ENCODE data around the gene EDEM1.

The EDEM1 gene

GRCh38 chr3:5219216-5219615, 31.7 kb downstream of the EDEM1 start:
- no peaks in the 10 kb centered on the region for H3K9me2 ChIP-seq (replicated peaks; ENCODE audit: low read depth, low read length)
- H3K9ac ChIP-seq (ENCODE audit: low read depth, low read length, poor library complexity, severe bottlenecking): no peak overlapping the region
- no peaks in the 10 kb centered on the region for H4K20me1 ChIP-seq (ENCODE audit: insufficient read depth, low read length, poor library complexity, severe bottlenecking)
- H3K4me3 ChIP-seq (ENCODE audit: low read length, poor library complexity, severe bottlenecking): no peak overlapping the region
- no peaks in the 10 kb centered on the region for H3K27me3 ChIP-seq (ENCODE audit: insufficient read depth, low read length, poor library complexity, severe bottlenecking)
- TF ChIP-seq CTCF (conservative IDR thresholded peaks at IDR 0.05; ENCODE audit: low read length) (no peak), EZH2phosphoT487 (IDR thresholded peaks at IDR 0.05; ENCODE audit: borderline replicate concordance) (no peak)
- H3F3A ChIP-seq (ENCODE audit: low read depth): no peaks in the 10 kb centered on the region
- H3K4me2 ChIP-seq (ENCODE audit: low read depth, low read length, poor library complexity, severe bottlenecking): no peak overlapping the region
- H3K4me1 ChIP-seq (ENCODE audit: insufficient read depth, low read length, poor library complexity, severe bottlenecking): no peaks in the 10 kb centered on the region
- no peaks in the 10 kb centered on the region for H3K79me2 ChIP-seq (ENCODE audit: insufficient read depth, low read length)
- H2AFZ ChIP-seq (ENCODE audit: low read length): no peak overlapping the region
- peaks cover 42% of the 10 kb centered on the region; the same call in 1 of the 2 replicates for H3K36me3 ChIP-seq (ENCODE audit: insufficient read depth, low read length)
- no peaks in the 10 kb centered on the region for H3K9me3 ChIP-seq (ENCODE audit: insufficient read depth, low read depth, low read length)

- Histone ChIP-seq H3K79me2 (ENCODE audit: insufficient read depth, low read length) (no peaks in the 10 kb centered on the region), H3F3A (ENCODE audit: low read depth) (no peaks in the 10 kb centered on the region), H3K9ac (ENCODE audit: low read depth, low read length, poor library complexity, severe bottlenecking) (no peak overlapping the region), H3K4me1 (ENCODE audit: insufficient read depth, low read length, poor library complexity, severe bottlenecking) (no peaks in the 10 kb centered on the region), H2AFZ (ENCODE audit: low read length) (no peak overlapping the region), H4K20me1 (ENCODE audit: insufficient read depth, low read length, poor library complexity, severe bottlenecking) (no peaks in the 10 kb centered on the region), H3K27me3 (ENCODE audit: insufficient read depth, low read length, poor library complexity, severe bottlenecking) (no peaks in the 10 kb centered on the region), H3K9me3 (ENCODE audit: insufficient read depth, low read depth, low read length) (no peaks in the 10 kb centered on the region), H3K9me2 (replicated peaks; ENCODE audit: low read depth, low read length) (no peaks in the 10 kb centered on the region), H3K4me3 (ENCODE audit: low read length, poor library complexity, severe bottlenecking) (no peak overlapping the region), H3K4me2 (ENCODE audit: low read depth, low read length, poor library complexity, severe bottlenecking) (no peak overlapping the region), H3K36me3 (ENCODE audit: insufficient read depth, low read length) (peaks cover 33% of the 10 kb centered on the region; the same call in 1 of the 2 replicates)
- no peak for TF ChIP-seq CTCF (conservative IDR thresholded peaks at IDR 0.05; ENCODE audit: low read length)
- TF ChIP-seq EZH2phosphoT487 (IDR thresholded peaks at IDR 0.05; ENCODE audit: borderline replicate concordance): no peak
These were observed 32.7 kb downstream of the EDEM1 start for GRCh38 chr3:5220193-5220592.

GRCh38 chr3:5220667-5221431, 33.3 kb downstream of the EDEM1 start:
- Histone ChIP-seq H3K4me1 (ENCODE audit: insufficient read depth, low read length, poor library complexity, severe bottlenecking) (no peaks in the 10 kb centered on the region), H3K4me2 (ENCODE audit: low read depth, low read length, poor library complexity, severe bottlenecking) (no peak overlapping the region), H3K9me3 (ENCODE audit: insufficient read depth, low read depth, low read length) (no peaks in the 10 kb centered on the region), H3K4me3 (ENCODE audit: low read length, poor library complexity, severe bottlenecking) (no peak overlapping the region), H3F3A (ENCODE audit: low read depth) (no peaks in the 10 kb centered on the region), H4K20me1 (ENCODE audit: insufficient read depth, low read length, poor library complexity, severe bottlenecking) (no peaks in the 10 kb centered on the region), H3K36me3 (ENCODE audit: insufficient read depth, low read length) (peaks cover 26% of the 10 kb centered on the region; the same call in 1 of the 2 replicates), H3K79me2 (ENCODE audit: insufficient read depth, low read length) (no peaks in the 10 kb centered on the region), H3K27me3 (ENCODE audit: insufficient read depth, low read length, poor library complexity, severe bottlenecking) (no peaks in the 10 kb centered on the region), H3K9ac (ENCODE audit: low read depth, low read length, poor library complexity, severe bottlenecking) (no peak overlapping the region), H2AFZ (ENCODE audit: low read length) (no peak overlapping the region), H3K9me2 (replicated peaks; ENCODE audit: low read depth, low read length) (no peaks in the 10 kb centered on the region)
- TF ChIP-seq CTCF (conservative IDR thresholded peaks at IDR 0.05; ENCODE audit: low read length) (no peak), EZH2phosphoT487 (IDR thresholded peaks at IDR 0.05; ENCODE audit: borderline replicate concordance) (no peak)
